DND-41 (cell line): ENCODE measurements around the gene SRPK2.

Experiments used
- EZH2 ChIP-seq: IDR thresholded peaks from 3 replicates; pipeline ENCODE4 v1.6.1; 2012; ENCODE audit warnings: borderline replicate concordance, low read depth, mild to moderate bottlenecking, moderate library complexity, low read length, inconsistent platforms; ENCODE audit not compliant: severe bottlenecking
- TF ChIP-seq, protein P1 (sequence below): IDR thresholded peaks from 2 replicates; pipeline ENCODE4 v1.5.1; 2012; ENCODE audit warnings: borderline replicate concordance, low read length, moderate library complexity, mild to moderate bottlenecking; ENCODE audit not compliant: poor library complexity, severe bottlenecking; ENCODE audit errors: extremely low read depth

DNA sequence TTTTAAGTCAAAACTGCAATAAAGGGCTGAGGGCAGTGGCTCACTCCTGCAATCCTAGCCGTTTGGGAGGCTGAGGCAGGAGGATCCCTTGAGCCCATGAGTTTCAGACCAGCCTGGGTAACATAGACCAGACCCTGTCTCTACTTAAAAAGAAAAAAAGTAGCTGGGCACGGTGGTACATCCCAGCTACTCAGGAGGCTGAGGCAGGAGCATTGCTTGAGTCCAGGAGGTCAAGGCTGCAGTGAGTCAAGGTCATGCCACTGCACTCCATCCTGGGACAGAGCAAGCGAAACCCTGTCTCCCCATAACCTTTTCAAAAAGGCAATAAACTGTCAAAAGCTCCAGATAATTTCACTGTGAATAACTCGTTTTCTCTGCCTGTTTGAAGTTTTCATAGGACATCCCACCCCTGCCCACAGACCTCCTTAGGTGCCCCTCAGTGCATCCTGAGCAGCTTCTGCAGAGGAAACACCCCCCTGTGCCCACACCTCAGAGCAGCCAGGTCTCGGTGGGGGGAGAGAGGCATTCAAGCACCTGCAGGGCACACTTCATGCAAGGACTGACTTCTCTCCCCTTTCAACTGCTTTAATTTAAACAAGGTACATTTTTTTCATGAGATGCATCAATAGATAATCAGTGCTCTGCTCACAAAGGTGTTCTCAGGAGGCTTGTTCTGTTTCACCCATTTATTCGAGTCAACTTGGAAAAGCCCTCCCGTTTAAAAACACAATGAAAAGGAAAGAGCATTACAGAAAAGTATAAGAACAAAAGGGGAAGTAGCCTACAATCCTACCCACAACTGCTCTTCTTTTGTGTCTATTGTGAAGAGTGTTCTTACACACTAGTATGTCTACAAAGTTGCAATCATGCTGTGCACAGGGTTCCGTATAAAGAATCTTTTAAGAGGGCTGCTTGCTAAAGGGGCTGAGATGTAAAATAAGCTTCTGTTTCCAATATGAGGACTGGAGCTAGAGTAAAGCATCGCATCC lies 269.8 kb downstream of the SRPK2 start:
- TF ChIP-seq, protein P1, sequence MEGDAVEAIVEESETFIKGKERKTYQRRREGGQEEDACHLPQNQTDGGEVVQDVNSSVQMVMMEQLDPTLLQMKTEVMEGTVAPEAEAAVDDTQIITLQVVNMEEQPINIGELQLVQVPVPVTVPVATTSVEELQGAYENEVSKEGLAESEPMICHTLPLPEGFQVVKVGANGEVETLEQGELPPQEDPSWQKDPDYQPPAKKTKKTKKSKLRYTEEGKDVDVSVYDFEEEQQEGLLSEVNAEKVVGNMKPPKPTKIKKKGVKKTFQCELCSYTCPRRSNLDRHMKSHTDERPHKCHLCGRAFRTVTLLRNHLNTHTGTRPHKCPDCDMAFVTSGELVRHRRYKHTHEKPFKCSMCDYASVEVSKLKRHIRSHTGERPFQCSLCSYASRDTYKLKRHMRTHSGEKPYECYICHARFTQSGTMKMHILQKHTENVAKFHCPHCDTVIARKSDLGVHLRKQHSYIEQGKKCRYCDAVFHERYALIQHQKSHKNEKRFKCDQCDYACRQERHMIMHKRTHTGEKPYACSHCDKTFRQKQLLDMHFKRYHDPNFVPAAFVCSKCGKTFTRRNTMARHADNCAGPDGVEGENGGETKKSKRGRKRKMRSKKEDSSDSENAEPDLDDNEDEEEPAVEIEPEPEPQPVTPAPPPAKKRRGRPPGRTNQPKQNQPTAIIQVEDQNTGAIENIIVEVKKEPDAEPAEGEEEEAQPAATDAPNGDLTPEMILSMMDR = no peak
- TF ChIP-seq EZH2 = no peak
